GM12878 (cell line): ENCODE results near the gene MED31. TPM values are rescaled to one million over a fixed set of nuclear protein-coding genes. Genes with fewer than 3 reads are reported as not detected.

Experiments used
- ATAC-seq: fragments of 200-7000 bp; cut with Tn5 transposase; 3 replicates; pipeline ENCODE4 v1.9.1; 2020; ENCODE audit warnings: mild to moderate bottlenecking, moderate library complexity
- BruUV-seq: library from RNA; stranded (reverse); fragments of 400-500 nt; replicated peaks from 2 replicates; lab custom pipeline; 2021; lab: Mats Ljungman, UMichigan
- CTCF ChIA-PET: fragments of 300-600 bp; sonication (Branson Sonifier 250); formaldehyde crosslinking; extraction: SDS; loops from one replicate; lab custom pipeline; 2021; ENCODE audit warnings: inconsistent platforms; lab: Yijun Ruan, JAX
- POLR2A ChIA-PET: fragments of 350-600 bp; formaldehyde crosslinking; extraction: SDS; loops from one replicate; lab custom pipeline; 2021; ENCODE audit warnings: inconsistent platforms; lab: Charles Lee
- RAD21 ChIA-PET: fragments of 300-600 bp; sonication (Branson Sonifier 250); formaldehyde crosslinking; loops from one replicate; lab custom pipeline; 2023; ENCODE audit warnings: antibody characterized with exemption; ENCODE audit not compliant: unreplicated experiment; lab: Charles Lee
- SMC1A ChIA-PET: fragments of 300-600 bp; sonication (Branson Sonifier 250); formaldehyde crosslinking; loops from one replicate; lab custom pipeline; 2023; ENCODE audit not compliant: unreplicated experiment, uncharacterized antibody; lab: Charles Lee
- DNase-seq: peaks from one replicate; pipeline ENCODE4 v3.0.0-alpha.2; 2011; ENCODE audit warnings: low read depth, low spot score
- FAIRE-seq: peaks from 3 replicates; lab custom pipeline; 2011; peaks lifted over from hg19 to GRCh38; lab: Jason Lieb, UNC
- H2AFZ ChIP-seq: 2 replicates; pipeline ENCODE4 v1.6.0; 2011; ENCODE audit warnings: low read depth, low read length, control low read depth; ENCODE audit not compliant: control insufficient read depth
- H3K27ac ChIP-seq: 2 replicates; pipeline ENCODE4 v1.5.1; 2011; ENCODE audit warnings: control low read depth; ENCODE audit not compliant: control insufficient read depth, insufficient read depth
- H3K27me3 ChIP-seq, 2 experiments: replicated peaks in 1 of 2; 2 replicates each; pipeline versions ENCODE4 v1.6.0 to v1.6.1; 2011; ENCODE audit warnings: low read length in 1 of 2; ENCODE audit not compliant: control insufficient read depth in 2 of 2, insufficient read depth in 2 of 2
- H3K36me3 ChIP-seq, 2 experiments: 2 replicates each; pipeline ENCODE4 v1.5.1; 2011; ENCODE audit warnings: low read length in 1 of 2; ENCODE audit not compliant: control insufficient read depth in 2 of 2, insufficient read depth in 2 of 2
- H3K4me1 ChIP-seq: 2 replicates; pipeline ENCODE4 v1.6.1; 2011; ENCODE audit warnings: mild to moderate bottlenecking, low read length, moderate library complexity, mixed read lengths; ENCODE audit not compliant: control insufficient read depth, insufficient read depth
- H3K4me2 ChIP-seq: 2 replicates; pipeline ENCODE4 v1.6.0; 2011; ENCODE audit warnings: control low read depth; ENCODE audit not compliant: control insufficient read depth, insufficient read depth
- H3K4me3 ChIP-seq: fragments of 200-600 bp; sonication (generic); 2 replicates; pipeline ENCODE4 v1.5.1; 2016
- H3K79me2 ChIP-seq: 2 replicates; pipeline ENCODE4 v1.6.0; 2011; ENCODE audit warnings: low read length; ENCODE audit not compliant: control insufficient read depth, insufficient read depth
- H3K9ac ChIP-seq: 2 replicates; pipeline ENCODE4 v1.8.0; 2011; ENCODE audit warnings: low read length, control low read depth, mixed read lengths; ENCODE audit not compliant: control insufficient read depth, insufficient read depth
- H3K9me3 ChIP-seq: replicated peaks from 3 replicates; pipeline ENCODE4 v1.5.1; 2011; ENCODE audit warnings: mild to moderate bottlenecking, low read length; ENCODE audit not compliant: control insufficient read depth, insufficient read depth
- H4K20me1 ChIP-seq: 2 replicates; pipeline ENCODE4 v1.6.0; 2011; ENCODE audit not compliant: control insufficient read depth, insufficient read depth
- CBX3 ChIP-seq: fragments of 200-600 bp; sonication (generic); IDR thresholded peaks from 2 replicates; pipeline ENCODE4 v1.6.1; 2016; ENCODE audit warnings: low read depth, borderline replicate concordance
- CBX5 ChIP-seq: sonication (generic); IDR thresholded peaks from 2 replicates; pipeline ENCODE4 v1.6.1; 2016; ENCODE audit warnings: low read depth, moderate library complexity, mild to moderate bottlenecking, inconsistent platforms
- JUND ChIP-seq: IDR thresholded peaks from 2 replicates; pipeline ENCODE4 v1.6.1; 2012; ENCODE audit warnings: low read depth, mild to moderate bottlenecking, low read length, improper control_type of control experiment, moderate library complexity
- MEF2B ChIP-seq: fragments of 450-650 bp; IDR thresholded peaks from 2 replicates; pipeline ENCODE4 v1.6.1; 2018; ENCODE audit warnings: mild to moderate bottlenecking, moderate library complexity; ENCODE audit not compliant: partially characterized antibody, poor library complexity, severe bottlenecking
- NFXL1 ChIP-seq: fragments of 450-650 bp; IDR thresholded peaks from 2 replicates; pipeline ENCODE4 v1.6.1; 2017; ENCODE audit warnings: antibody characterized with exemption, mild to moderate bottlenecking, borderline replicate concordance
- PAX8 ChIP-seq: fragments of 450-650 bp; IDR thresholded peaks from 2 replicates; pipeline ENCODE4 v1.6.1; 2017; ENCODE audit warnings: mild to moderate bottlenecking, moderate library complexity
- RCOR1 ChIP-seq: conservative IDR thresholded peaks from 2 replicates; pipeline ENCODE4 v1.6.1; 2012; ENCODE audit warnings: low read depth, low read length, improper control_type of control experiment
- SIN3A ChIP-seq: IDR thresholded peaks from 2 replicates; pipeline ENCODE4 v1.6.1; 2012; ENCODE audit warnings: low read depth, low read length, improper control_type of control experiment
- SMAD5 ChIP-seq: IDR thresholded peaks from 2 replicates; pipeline ENCODE4 v1.6.1; 2016; ENCODE audit warnings: antibody characterized with exemption, low read depth
- SMARCA5 ChIP-seq: fragments of 450-650 bp; IDR thresholded peaks from 2 replicates; pipeline ENCODE4 v1.6.1; 2017; ENCODE audit warnings: mild to moderate bottlenecking
- ZBTB11 ChIP-seq: fragments of 450-650 bp; formaldehyde crosslinking; IDR thresholded peaks from 2 replicates; pipeline ENCODE4 v1.5.0; 2022; ENCODE audit warnings: mild to moderate bottlenecking, missing genetic modification characterization
- ZNF274 ChIP-seq: IDR thresholded peaks from one replicate; pipeline ENCODE4 v1.8.0; 2011; ENCODE audit not compliant: insufficient read length, insufficient read depth
- ZNF622 ChIP-seq: fragments of 450-650 bp; IDR thresholded peaks from 2 replicates; pipeline ENCODE4 v1.6.1; 2017; ENCODE audit warnings: mild to moderate bottlenecking, inconsistent platforms
- WGBS: methylation state at CpG from one replicate; pipeline ENCODE4 v1.1.6; 2016; ENCODE audit warnings: low lambda C conversion rate; ENCODE audit not compliant: insufficient replicate concordance, insufficient coverage; ENCODE audit errors: missing lambda C conversion rate; 5-methylcytosine and 5-hydroxymethylcytosine counted together
- in situ Hi-C: fragments of 300-500 bp; cut with MboI; formaldehyde crosslinking; loops from 9 replicates; pipeline ENCODE4 v1.14.3; 2018; ENCODE audit warnings: mixed read lengths
- intact Hi-C: fragments of 100-400 bp; cut with micrococcal nuclease; formaldehyde crosslinking; loops from one replicate; pipeline ENCODE4 v1.14.2; 2022; ENCODE audit not compliant: unreplicated experiment
- polyA plus RNA-seq, 11 experiments: library from polyadenylated mRNA; depleted of rRNA in 4 of 11; unstranded in 6 of 11; stranded (reverse) in 5 of 11; fragments of >200 nt; fragmentation: Nextera tagmentation in 4 of 11; fragmentation: Illumina TruSeq in 1 of 11; extraction: Ambion mirVana in 4 of 11; extraction: Trizol in 1 of 11; gene quantifications; 1 replicate in 1 of 11; 2 replicates in 10 of 11; pipeline versions ENCODE4 v1.2.1 to v1.2.3, GENCODE V29; 2011 to 2016; ENCODE audit warnings: inconsistent platforms in 2 of 11, missing spikeins in 2 of 11, low read depth in 1 of 11
- total RNA-seq, 4 experiments: library from RNA; depleted of rRNA in 3 of 4; stranded (reverse); fragments of >200 nt in 3 of 4; fragmentation: Illumina TruSeq in 1 of 4; extraction: Trizol in 1 of 4; gene quantifications; 2 replicates each; pipeline versions ENCODE4 v1.2.1 to v1.2.3, GENCODE V29; 2013 to 2021

MED31 gene
- total and polyA plus RNA-seq, 10 of the 15 experiments (the other 5 are each of a cell fraction or from before 2014, with no cell fraction given), result 14.4 to 71.1 (median 34.6) TPM

- ChIA-PET CTCF (interaction anchor here (0.9 to 1.1 kb wide), 2 partner anchors 166 to 328 kb away, joined by 3 read pairs; no protein-coding TSS in a partner anchor), SMC1A (no interaction called here), POLR2A (no interaction called here), RAD21 (no interaction called here)
- Histone ChIP-seq H3K36me3 (no peaks in the 10 kb centered on the region), H4K20me1 (no peaks in the 10 kb centered on the region), H3K79me2 (no peaks in the 10 kb centered on the region), H3K9me3 (no peaks in the 10 kb centered on the region), H3K27ac (no peak overlapping the region), H2AFZ (no peak overlapping the region), H3K4me3 (no peak overlapping the region), H3K4me2 (no peak overlapping the region), H3K4me1 (peaks cover 4% of the 10 kb centered on the region; the same call in 1 of the 2 replicates), H3K9ac (no peak overlapping the region), H3K27me3 (peaks cover 0 to 5% of the 10 kb centered on the region in 2 experiments; a peak in 3 of 4 replicates)
- DNase-seq (no peak), ATAC-seq (no peak), FAIRE-seq (no peak)
- intact Hi-C loops (no loop called here), in situ Hi-C loops (no loop called here)
- no TSS peak for BruUV-seq
- TF ChIP-seq ZBTB11 (CRISPR knock-in tag) (no peak), RCOR1 (no peak), ZNF274 (no peak), CBX3 (no peak), PAX8 (no peak), SIN3A (no peak), CBX5 (no peak), JUND (no peak), NFXL1 (no peak), SMAD5 (no peak), SMARCA5 (no peak), MEF2B (no peak), ZNF622 (no peak)
- 26% methylated on average over 6 of the region's 6 CpGs for WGBS
Measured at GRCh38 chr17:6676802-6677157, 25.4 kb upstream of the MED31 start.
